ENCODE data around the gene CBY1.

The CBY1 gene

GRCh38 chr22:38645430-38645829, 11.0 kb upstream of the CBY1 start:
- H3K4me1 ChIP-seq (ENCODE audit: insufficient read depth, low read length, poor library complexity, severe bottlenecking) = no peaks in the 10 kb centered on the region
- no peaks in the 10 kb centered on the region for H3K9me2 ChIP-seq (replicated peaks; ENCODE audit: low read depth, low read length)
- no peak overlapping the region for H3K4me3 ChIP-seq (ENCODE audit: low read length, poor library complexity, severe bottlenecking)
- H2AFZ ChIP-seq (ENCODE audit: low read length) = no peak overlapping the region
- no peaks in the 10 kb centered on the region for H3K36me3 ChIP-seq (ENCODE audit: insufficient read depth, low read length)
- H3K4me2 ChIP-seq (ENCODE audit: low read depth, low read length, poor library complexity, severe bottlenecking) = no peak overlapping the region
- H3K27me3 ChIP-seq (ENCODE audit: insufficient read depth, low read length, poor library complexity, severe bottlenecking) = no peaks in the 10 kb centered on the region
- no peaks in the 10 kb centered on the region for H3F3A ChIP-seq (ENCODE audit: low read depth)
- H3K9ac ChIP-seq (ENCODE audit: low read depth, low read length, poor library complexity, severe bottlenecking) = no peak overlapping the region
- TF ChIP-seq EZH2phosphoT487 (IDR thresholded peaks at IDR 0.05; ENCODE audit: borderline replicate concordance) (no peak), CTCF (conservative IDR thresholded peaks at IDR 0.05; ENCODE audit: low read length) (no peak)
- no peaks in the 10 kb centered on the region for H3K9me3 ChIP-seq (ENCODE audit: insufficient read depth, low read depth, low read length)
- no peaks in the 10 kb centered on the region for H4K20me1 ChIP-seq (ENCODE audit: insufficient read depth, low read length, poor library complexity, severe bottlenecking)
- no peaks in the 10 kb centered on the region for H3K79me2 ChIP-seq (ENCODE audit: insufficient read depth, low read length)

- no peak for TF ChIP-seq EZH2phosphoT487 (IDR thresholded peaks at IDR 0.05; ENCODE audit: borderline replicate concordance)
- H3K36me3 ChIP-seq (ENCODE audit: insufficient read depth, low read length) = no peaks in the 10 kb centered on the region
- no peaks in the 10 kb centered on the region for H3K27me3 ChIP-seq (ENCODE audit: insufficient read depth, low read length, poor library complexity, severe bottlenecking)
- no peaks in the 10 kb centered on the region for H3K4me1 ChIP-seq (ENCODE audit: insufficient read depth, low read length, poor library complexity, severe bottlenecking)
- H3K4me3 ChIP-seq (ENCODE audit: low read length, poor library complexity, severe bottlenecking) = no peak overlapping the region
- H4K20me1 ChIP-seq (ENCODE audit: insufficient read depth, low read length, poor library complexity, severe bottlenecking) = no peaks in the 10 kb centered on the region
- no peaks in the 10 kb centered on the region for H3K79me2 ChIP-seq (ENCODE audit: insufficient read depth, low read length)
- H2AFZ ChIP-seq (ENCODE audit: low read length) = no peak overlapping the region
- no peaks in the 10 kb centered on the region for H3F3A ChIP-seq (ENCODE audit: low read depth)
- no peaks in the 10 kb centered on the region for H3K9me3 ChIP-seq (ENCODE audit: insufficient read depth, low read depth, low read length)
- no peak overlapping the region for H3K4me2 ChIP-seq (ENCODE audit: low read depth, low read length, poor library complexity, severe bottlenecking)
- H3K9ac ChIP-seq (ENCODE audit: low read depth, low read length, poor library complexity, severe bottlenecking) = no peak overlapping the region
- no peaks in the 10 kb centered on the region for H3K9me2 ChIP-seq (replicated peaks; ENCODE audit: low read depth, low read length)
These were observed 6.5 kb upstream of the CBY1 start for GRCh38 chr22:38649841-38650522.

- H3K27me3 ChIP-seq (ENCODE audit: insufficient read depth, low read length, poor library complexity, severe bottlenecking) = no peaks in the 10 kb centered on the region
- H3F3A ChIP-seq (ENCODE audit: low read depth) = no peaks in the 10 kb centered on the region
- no peak overlapping the region for H2AFZ ChIP-seq (ENCODE audit: low read length)
- H3K4me2 ChIP-seq (ENCODE audit: low read depth, low read length, poor library complexity, severe bottlenecking) = no peak overlapping the region
- H3K79me2 ChIP-seq (ENCODE audit: insufficient read depth, low read length) = peaks cover 6% of the 10 kb centered on the region; the same call in 1 of the 2 replicates
- no peak overlapping the region for H3K4me3 ChIP-seq (ENCODE audit: low read length, poor library complexity, severe bottlenecking)
- no peak overlapping the region for H3K9ac ChIP-seq (ENCODE audit: low read depth, low read length, poor library complexity, severe bottlenecking)
- H3K36me3 ChIP-seq (ENCODE audit: insufficient read depth, low read length) = no peaks in the 10 kb centered on the region
- peaks cover 6% of the 10 kb centered on the region for H4K20me1 ChIP-seq (ENCODE audit: insufficient read depth, low read length, poor library complexity, severe bottlenecking)
- no peaks in the 10 kb centered on the region for H3K9me3 ChIP-seq (ENCODE audit: insufficient read depth, low read depth, low read length)
- H3K9me2 ChIP-seq (replicated peaks; ENCODE audit: low read depth, low read length) = no peaks in the 10 kb centered on the region
- TF ChIP-seq EZH2phosphoT487 (IDR thresholded peaks at IDR 0.05; ENCODE audit: borderline replicate concordance) (no peak), CTCF (conservative IDR thresholded peaks at IDR 0.05; ENCODE audit: low read length) (no peak)
- H3K4me1 ChIP-seq (ENCODE audit: insufficient read depth, low read length, poor library complexity, severe bottlenecking) = peaks cover 13% of the 10 kb centered on the region
These were observed 3.6 kb upstream of the CBY1 start for GRCh38 chr22:38652859-38653258.

GRCh38 chr22:38653741-38654140, 2.7 kb upstream of the CBY1 start:
- no peak overlapping the region for H3K4me2 ChIP-seq (ENCODE audit: low read depth, low read length, poor library complexity, severe bottlenecking)
- TF ChIP-seq EZH2phosphoT487 (IDR thresholded peaks at IDR 0.05; ENCODE audit: borderline replicate concordance) = no peak
- H2AFZ ChIP-seq (ENCODE audit: low read length) = no peak overlapping the region
- no peak overlapping the region for H3K9ac ChIP-seq (ENCODE audit: low read depth, low read length, poor library complexity, severe bottlenecking)
- H3K4me3 ChIP-seq (ENCODE audit: low read length, poor library complexity, severe bottlenecking) = no peak overlapping the region
- peaks cover 6% of the 10 kb centered on the region for H4K20me1 ChIP-seq (ENCODE audit: insufficient read depth, low read length, poor library complexity, severe bottlenecking)
- H3K36me3 ChIP-seq (ENCODE audit: insufficient read depth, low read length) = no peaks in the 10 kb centered on the region
- H3K27me3 ChIP-seq (ENCODE audit: insufficient read depth, low read length, poor library complexity, severe bottlenecking) = no peaks in the 10 kb centered on the region
- no peaks in the 10 kb centered on the region for H3F3A ChIP-seq (ENCODE audit: low read depth)
- no peaks in the 10 kb centered on the region for H3K9me3 ChIP-seq (ENCODE audit: insufficient read depth, low read depth, low read length)
- peaks cover 6% of the 10 kb centered on the region; the same call in 1 of the 2 replicates for H3K79me2 ChIP-seq (ENCODE audit: insufficient read depth, low read length)
- H3K9me2 ChIP-seq (replicated peaks; ENCODE audit: low read depth, low read length) = no peaks in the 10 kb centered on the region
- peaks cover 13% of the 10 kb centered on the region for H3K4me1 ChIP-seq (ENCODE audit: insufficient read depth, low read length, poor library complexity, severe bottlenecking)
